Measurements from ENCODE around the gene COLEC11.

GRCh38 chr2:3601561-3602271 lies 6.8 kb downstream of the COLEC11 start:
- TF ChIP-seq ZNF658 (tag by site-specific recombination; IDR thresholded peaks at IDR 0.05) (no peak), ZNF580 (tag by site-specific recombination; IDR thresholded peaks at IDR 0.05) (no peak), PATZ1 (tag by site-specific recombination; IDR thresholded peaks at IDR 0.05) (no peak), CTCF (tag by site-specific recombination; IDR thresholded peaks at IDR 0.05) (no peak), ATF2 (tag by site-specific recombination; IDR thresholded peaks at IDR 0.05; ENCODE audit: low read depth) (no peak), ZNF624 (tag by site-specific recombination; IDR thresholded peaks at IDR 0.05) (no peak), ZNF792 (tag by site-specific recombination; IDR thresholded peaks at IDR 0.05) (no peak), PRDM1 (tag by site-specific recombination; IDR thresholded peaks at IDR 0.05) (no peak)

Data from HEK293 (cell line).